ENCODE results near the gene SLC45A3.

Gene SLC45A3

DNA sequence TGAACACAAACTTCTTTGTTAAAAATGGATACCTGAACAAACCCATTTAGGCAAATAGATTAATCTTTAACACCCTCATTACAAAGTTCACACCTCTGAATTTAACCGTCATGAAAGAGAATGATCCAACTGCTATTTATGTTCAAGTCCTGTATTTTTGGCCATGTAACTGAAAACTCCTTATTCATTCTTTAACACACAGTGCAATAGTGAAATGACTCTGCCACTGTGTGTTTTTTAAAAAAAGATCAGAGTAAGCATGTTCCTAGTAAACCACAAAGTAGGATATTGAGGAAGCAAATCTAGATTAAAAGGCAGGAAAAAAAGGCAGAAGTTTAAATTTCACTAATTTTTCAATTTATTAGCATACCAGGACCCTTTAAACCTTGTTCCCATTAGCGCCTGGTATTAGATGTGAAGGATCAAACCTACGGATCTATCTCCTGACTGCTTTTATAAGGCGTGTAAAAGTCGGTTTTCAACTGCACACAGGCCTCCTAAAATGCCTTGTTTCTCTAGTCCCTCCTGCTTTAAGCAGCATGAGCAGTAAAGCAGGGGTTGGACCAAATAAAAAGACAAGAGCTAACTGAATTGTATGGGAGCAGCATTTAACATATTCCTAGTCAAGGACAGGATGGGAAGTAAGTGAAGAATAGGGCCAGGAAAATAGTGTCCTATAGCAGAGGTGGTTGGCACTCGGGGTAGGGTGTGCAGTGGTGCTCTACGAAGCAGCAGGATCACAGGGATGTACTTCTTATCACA is 36.2 kb upstream of the SLC45A3 start:
- TF ChIP-seq, protein P1, sequence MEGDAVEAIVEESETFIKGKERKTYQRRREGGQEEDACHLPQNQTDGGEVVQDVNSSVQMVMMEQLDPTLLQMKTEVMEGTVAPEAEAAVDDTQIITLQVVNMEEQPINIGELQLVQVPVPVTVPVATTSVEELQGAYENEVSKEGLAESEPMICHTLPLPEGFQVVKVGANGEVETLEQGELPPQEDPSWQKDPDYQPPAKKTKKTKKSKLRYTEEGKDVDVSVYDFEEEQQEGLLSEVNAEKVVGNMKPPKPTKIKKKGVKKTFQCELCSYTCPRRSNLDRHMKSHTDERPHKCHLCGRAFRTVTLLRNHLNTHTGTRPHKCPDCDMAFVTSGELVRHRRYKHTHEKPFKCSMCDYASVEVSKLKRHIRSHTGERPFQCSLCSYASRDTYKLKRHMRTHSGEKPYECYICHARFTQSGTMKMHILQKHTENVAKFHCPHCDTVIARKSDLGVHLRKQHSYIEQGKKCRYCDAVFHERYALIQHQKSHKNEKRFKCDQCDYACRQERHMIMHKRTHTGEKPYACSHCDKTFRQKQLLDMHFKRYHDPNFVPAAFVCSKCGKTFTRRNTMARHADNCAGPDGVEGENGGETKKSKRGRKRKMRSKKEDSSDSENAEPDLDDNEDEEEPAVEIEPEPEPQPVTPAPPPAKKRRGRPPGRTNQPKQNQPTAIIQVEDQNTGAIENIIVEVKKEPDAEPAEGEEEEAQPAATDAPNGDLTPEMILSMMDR (IDR thresholded peaks at IDR 0.05; ENCODE audit: borderline replicate concordance, control extremely low read depth, extremely low read depth, insufficient read depth, missing control alignments): no peak
- no peak for DNase-seq (ENCODE audit: low spot score)
- in situ Hi-C loops (cut with MboI; ENCODE audit: low sequenced_read_pairs, unreplicated experiment): no loop called here

DNA sequence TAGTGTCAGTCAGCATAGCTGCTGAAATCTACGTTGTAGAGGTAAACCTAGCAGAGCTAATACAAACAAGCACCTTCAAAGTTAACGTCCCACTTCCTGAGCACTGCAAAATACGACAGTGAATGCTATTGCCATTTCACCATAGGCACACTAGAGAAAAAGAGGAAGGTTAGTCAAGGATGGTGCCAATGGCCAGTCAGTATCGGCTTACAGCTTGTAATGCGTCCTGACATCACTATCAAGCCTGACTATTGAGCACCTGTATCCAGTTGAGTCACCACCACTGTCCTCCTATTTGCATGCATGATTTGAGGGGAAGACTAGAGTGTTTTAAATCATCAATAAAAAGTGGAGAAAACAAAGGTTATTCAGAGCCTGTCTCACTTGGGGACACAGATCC is 35.3 kb upstream of the SLC45A3 start:
- no peak for DNase-seq (ENCODE audit: low spot score)
- in situ Hi-C loops (cut with MboI; ENCODE audit: low sequenced_read_pairs, unreplicated experiment): no loop called here
- TF ChIP-seq, protein P1 (IDR thresholded peaks at IDR 0.05; ENCODE audit: borderline replicate concordance, control extremely low read depth, extremely low read depth, insufficient read depth, missing control alignments): no peak

DNA sequence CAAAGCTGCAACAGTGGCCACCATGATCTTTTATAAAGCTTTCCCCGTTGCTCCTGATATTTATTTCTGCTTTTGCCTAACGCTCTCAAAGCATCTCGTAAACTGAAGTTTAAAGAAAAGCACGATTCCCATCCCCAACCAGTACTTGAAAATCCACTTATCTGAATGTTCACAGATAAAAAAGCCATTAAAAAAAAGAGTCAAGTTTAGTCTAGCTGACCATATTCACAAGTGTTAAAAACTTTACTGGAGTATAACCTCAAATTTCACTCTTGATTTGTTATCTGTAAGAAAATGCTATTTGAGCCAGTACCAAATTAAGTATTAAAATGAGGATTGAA is 34.6 kb upstream of the SLC45A3 start:
- TF ChIP-seq, protein P1 (IDR thresholded peaks at IDR 0.05; ENCODE audit: borderline replicate concordance, control extremely low read depth, extremely low read depth, insufficient read depth, missing control alignments): no peak
- in situ Hi-C loops (cut with MboI; ENCODE audit: low sequenced_read_pairs, unreplicated experiment): no loop called here
- DNase-seq (ENCODE audit: low spot score): no peak

DNA sequence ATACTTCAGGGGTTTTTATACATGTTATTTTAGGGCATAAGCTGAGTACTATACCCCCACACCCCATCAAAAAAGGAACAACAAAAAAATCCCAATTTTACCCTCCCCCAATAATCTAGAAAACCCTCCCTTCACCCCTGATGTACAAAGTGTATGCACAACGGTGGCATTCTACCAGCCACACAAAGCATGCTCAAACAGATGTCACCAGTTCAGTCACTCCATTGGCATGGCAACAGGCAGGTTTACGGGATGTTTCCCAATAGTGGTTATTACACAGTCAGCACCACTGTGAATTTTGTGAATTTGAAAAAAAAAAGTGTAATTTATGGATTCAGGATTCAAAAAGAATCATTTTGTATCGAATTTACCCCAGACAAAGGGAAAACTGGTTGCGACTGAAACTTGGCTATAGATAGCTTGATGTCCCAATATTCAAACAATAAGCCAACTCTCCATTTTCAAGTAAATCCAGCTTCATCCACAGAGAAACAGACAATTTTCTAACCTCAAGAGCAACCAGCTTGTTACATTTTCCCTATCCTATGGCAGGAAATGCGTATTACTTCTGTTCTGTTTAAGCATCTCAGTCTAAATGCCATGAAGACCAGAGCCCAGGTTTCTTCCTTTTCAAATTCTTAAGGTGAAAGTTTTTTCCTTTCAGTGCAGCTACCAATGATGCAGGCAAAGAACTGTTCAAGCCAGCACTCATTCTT is 34.0 kb upstream of the SLC45A3 start:
- DNase-seq (ENCODE audit: low spot score): no peak
- in situ Hi-C loops (cut with MboI; ENCODE audit: low sequenced_read_pairs, unreplicated experiment): no loop called here
- TF ChIP-seq, protein P1 (IDR thresholded peaks at IDR 0.05; ENCODE audit: borderline replicate concordance, control extremely low read depth, extremely low read depth, insufficient read depth, missing control alignments): no peak

DNA sequence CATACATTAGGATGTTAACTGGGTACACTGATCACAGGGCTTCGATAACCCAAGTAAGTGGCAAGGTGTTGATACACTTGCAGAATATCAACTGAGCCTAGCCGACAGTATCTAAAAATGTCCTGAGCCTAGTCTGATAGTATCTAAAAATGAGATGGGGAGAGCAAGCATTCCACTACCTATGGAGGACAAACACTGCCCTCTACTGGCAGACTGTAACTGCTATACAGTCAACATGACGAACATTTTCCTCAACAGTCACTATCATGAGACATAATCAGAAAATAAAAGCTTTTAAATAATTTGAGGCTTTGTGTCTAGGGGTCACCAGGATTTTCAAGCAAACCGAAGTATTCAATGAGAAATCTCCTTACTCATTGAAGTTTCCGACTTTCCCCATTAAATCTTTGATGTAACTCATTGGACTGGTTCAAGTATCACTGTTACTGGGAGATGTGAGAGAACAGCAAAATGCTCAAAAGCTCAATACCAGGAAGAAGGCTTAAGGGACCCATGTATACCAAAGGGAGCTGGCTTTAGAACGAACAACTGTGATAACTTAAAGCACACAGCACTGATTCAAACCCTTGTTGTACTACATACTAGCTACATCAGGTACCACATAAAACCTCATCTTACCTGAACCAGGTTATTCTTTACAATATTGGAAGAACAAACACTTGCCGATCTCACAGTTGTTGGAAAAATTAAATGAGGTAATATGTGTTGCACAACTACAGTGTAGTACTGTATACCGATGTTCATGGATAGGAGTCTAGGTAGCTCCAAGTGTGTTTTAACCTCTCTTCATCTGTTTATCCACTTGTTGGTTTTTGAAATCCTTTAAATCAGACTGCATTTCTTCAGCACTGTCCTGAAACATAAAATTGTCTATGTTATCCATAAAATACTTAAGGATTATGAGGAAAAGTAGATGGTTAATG is 31.1 kb upstream of the SLC45A3 start:
- DNase-seq (ENCODE audit: low spot score): peak; percentile 65
- TF ChIP-seq, protein P1 (IDR thresholded peaks at IDR 0.05; ENCODE audit: borderline replicate concordance, control extremely low read depth, extremely low read depth, insufficient read depth, missing control alignments): peak; percentile 81
- in situ Hi-C loops (cut with MboI; ENCODE audit: low sequenced_read_pairs, unreplicated experiment): no loop called here

All from GM13976 (cell line).